Left lung (tissue), 10 donors: Measurements from ENCODE around the gene CDH12. TPM values are rescaled to one million over a fixed set of nuclear protein-coding genes. Genes with fewer than 3 reads are reported as not detected.
"Not testable (repeated sequence)": the region's sequence is repeated elsewhere in the genome, so short reads cannot be mapped to it uniquely, and the experiment has no call there.

ENCODE experiments used
- ATAC-seq: fragments of 200-7000 bp; cut with Tn5 transposase; one replicate; pipeline ENCODE4 v1.9.1; 2020; ENCODE audit warnings: moderate library complexity
- DNase-seq, 4 donors: peaks; one replicate each; pipeline ENCODE4 v3.0.0-alpha.2; 2013 to 2020
- H3K27ac ChIP-seq, 2 donors: fragments of 200-600 bp; sonication (generic) in 1 of 2; one replicate each; pipeline versions ENCODE4 v1.5.0 to v1.8.0; 2020 to 2021
- H3K27me3 ChIP-seq, 2 donors: fragments of 200-600 bp; sonication (generic) in 1 of 2; one replicate each; pipeline versions ENCODE4 v1.5.0 to v1.8.0; 2020 to 2021
- H3K36me3 ChIP-seq, 2 donors: fragments of 200-600 bp; sonication (generic) in 1 of 2; one replicate each; pipeline versions ENCODE4 v1.5.0 to v1.8.0; 2020 to 2021
- H3K4me1 ChIP-seq, 2 donors: fragments of 200-600 bp; one replicate each; pipeline ENCODE4 v1.8.0; 2021
- H3K4me3 ChIP-seq, 2 donors: fragments of 200-600 bp; sonication (generic) in 1 of 2; one replicate each; pipeline versions ENCODE4 v1.5.0 to v1.8.0; 2020 to 2021; ENCODE audit warnings: mild to moderate bottlenecking in 1 of 2
- H3K9me3 ChIP-seq, 2 donors: fragments of 200-600 bp; sonication (generic) in 1 of 2; one replicate each; pipeline versions ENCODE4 v1.5.0 to v1.8.0; 2020 to 2021
- intact Hi-C, 2 donors: fragments of 100-400 bp; cut with DNase I; formaldehyde crosslinking; loops; one replicate each; pipeline versions ENCODE4 v1.11.2 to v1.14.2; 2022
- polyA plus RNA-seq, 6 donors: library from polyadenylated mRNA; unstranded; fragments of 120-200 nt; gene quantifications; one replicate each; pipeline ENCODE4 v1.2.1, GENCODE V29; 2013; ENCODE audit not compliant: insufficient read length in 6 of 6
- total RNA-seq, 2 donors: library from RNA; stranded (reverse); fragmentation: NEBNext Ultra II Directional; extraction: Animal tissue kit (Norgen Biotek cat#: 25700); gene quantifications; one replicate each; pipeline ENCODE4 v1.2.1, GENCODE V29; 2021
- TF ChIP-seq, protein P1 (sequence below), 2 donors: fragments of 200-600 bp; sonication (generic) in 1 of 2; IDR thresholded peaks; one replicate each; pipeline versions ENCODE4 v1.5.0 to v1.8.0; 2021; ENCODE audit warnings: antibody characterized with exemption in 2 of 2
- donor health status: DM: no; HTN: yes; CAD: no.
- donor health status: DM: no; HTN: no; CAD: no.

Gene CDH12
- total and polyA plus RNA-seq, 8 donors: 2.6 to 6.5 (median 5.2) TPM; not detected in 2

DNA sequence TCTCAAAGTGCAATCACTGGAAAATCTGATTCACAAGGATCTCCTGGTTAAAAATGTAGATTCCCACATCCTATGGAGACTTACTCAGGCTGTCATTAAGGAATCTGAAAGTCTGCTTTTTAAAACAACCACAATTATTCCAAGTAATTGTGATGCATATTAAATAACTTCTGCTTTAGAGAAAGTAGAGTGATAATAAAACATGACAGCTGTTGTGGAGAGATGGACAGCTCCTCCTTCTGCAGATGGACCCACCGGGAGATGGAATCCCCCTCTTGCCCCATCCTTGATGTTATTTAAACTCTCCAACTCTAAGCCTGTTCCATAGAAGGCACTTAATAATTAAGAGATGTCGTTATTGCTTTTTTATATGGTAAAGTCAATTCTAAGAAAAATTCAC lies 802.2 kb downstream of the CDH12 start:
- Histone ChIP-seq H3K4me1 (no peaks in the 10 kb centered on the region), H3K4me3 (no peak overlapping the region), H3K36me3 (no peaks in the 10 kb centered on the region), H3K27me3 (no peaks in the 10 kb centered on the region), H3K27ac (no peak overlapping the region), H3K9me3 (no peaks in the 10 kb centered on the region)
- no peak for ATAC-seq
- intact Hi-C loops: no loop called here
- TF ChIP-seq, protein P1, sequence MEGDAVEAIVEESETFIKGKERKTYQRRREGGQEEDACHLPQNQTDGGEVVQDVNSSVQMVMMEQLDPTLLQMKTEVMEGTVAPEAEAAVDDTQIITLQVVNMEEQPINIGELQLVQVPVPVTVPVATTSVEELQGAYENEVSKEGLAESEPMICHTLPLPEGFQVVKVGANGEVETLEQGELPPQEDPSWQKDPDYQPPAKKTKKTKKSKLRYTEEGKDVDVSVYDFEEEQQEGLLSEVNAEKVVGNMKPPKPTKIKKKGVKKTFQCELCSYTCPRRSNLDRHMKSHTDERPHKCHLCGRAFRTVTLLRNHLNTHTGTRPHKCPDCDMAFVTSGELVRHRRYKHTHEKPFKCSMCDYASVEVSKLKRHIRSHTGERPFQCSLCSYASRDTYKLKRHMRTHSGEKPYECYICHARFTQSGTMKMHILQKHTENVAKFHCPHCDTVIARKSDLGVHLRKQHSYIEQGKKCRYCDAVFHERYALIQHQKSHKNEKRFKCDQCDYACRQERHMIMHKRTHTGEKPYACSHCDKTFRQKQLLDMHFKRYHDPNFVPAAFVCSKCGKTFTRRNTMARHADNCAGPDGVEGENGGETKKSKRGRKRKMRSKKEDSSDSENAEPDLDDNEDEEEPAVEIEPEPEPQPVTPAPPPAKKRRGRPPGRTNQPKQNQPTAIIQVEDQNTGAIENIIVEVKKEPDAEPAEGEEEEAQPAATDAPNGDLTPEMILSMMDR (IDR thresholded peaks at IDR 0.05): no peak
- DNase-seq: peak in 1 of 4 donors; percentile 58

DNA sequence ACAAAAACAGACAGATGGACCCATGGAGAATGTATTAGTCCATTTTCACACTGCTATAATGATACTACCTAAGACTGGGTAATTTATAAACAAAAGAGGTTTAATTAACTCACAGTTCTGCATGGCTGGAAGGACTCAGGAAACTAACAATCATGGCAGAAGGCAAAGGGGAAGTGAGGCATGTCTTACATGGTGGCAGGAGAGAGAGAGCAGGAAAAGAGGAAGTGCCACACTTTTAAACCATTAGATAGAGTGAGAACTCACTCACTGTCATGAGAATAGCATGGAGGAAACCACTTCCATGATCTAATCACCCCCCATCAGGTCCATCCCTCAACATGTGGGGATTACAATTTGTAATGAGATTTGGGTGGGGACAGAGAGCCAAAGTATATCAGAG lies 808.9 kb downstream of the CDH12 start:
- Histone ChIP-seq H3K27ac (no peak overlapping the region), H3K4me3 (no peak overlapping the region), H3K27me3 (no peaks in the 10 kb centered on the region), H3K4me1 (no peaks in the 10 kb centered on the region), H3K9me3 (peaks cover 0 to 9% of the 10 kb centered on the region in 2 donors), H3K36me3 (no peaks in the 10 kb centered on the region)
- DNase-seq (no peak), ATAC-seq (no peak)
- TF ChIP-seq, protein P1 (IDR thresholded peaks at IDR 0.05): no peak
- intact Hi-C loops: no loop called here

DNA sequence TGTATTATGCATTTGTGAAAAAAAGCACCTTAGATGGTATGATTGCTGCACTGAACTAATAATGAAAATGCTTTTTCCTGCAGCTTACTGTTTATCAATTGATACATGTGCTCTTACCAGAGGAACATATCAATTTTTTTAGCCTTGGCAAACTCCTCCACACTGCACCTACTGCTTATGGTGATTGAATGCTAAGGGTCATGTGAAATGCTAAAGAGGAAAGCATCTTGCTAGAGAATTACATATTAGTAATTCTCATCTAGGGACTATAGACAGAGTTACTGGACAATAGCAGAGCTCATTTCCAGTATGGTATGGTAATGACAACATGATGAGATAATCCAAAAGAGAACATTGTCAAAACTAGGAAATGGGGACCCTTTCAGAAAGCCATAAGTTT lies 817.1 kb downstream of the CDH12 start:
- intact Hi-C loops: no loop called here
- TF ChIP-seq, protein P1 (IDR thresholded peaks at IDR 0.05): no peak
- no peaks in the 10 kb centered on the region for H3K36me3 ChIP-seq
- DNase-seq (no peak), ATAC-seq (no peak)
- H3K27ac ChIP-seq: no peak overlapping the region
- no peaks in the 10 kb centered on the region for H3K4me1 ChIP-seq
- H3K4me3 ChIP-seq: no peak overlapping the region
- H3K27me3 ChIP-seq: no peaks in the 10 kb centered on the region
- H3K9me3 ChIP-seq: peaks cover 0 to 9% of the 10 kb centered on the region in 2 donors

DNA sequence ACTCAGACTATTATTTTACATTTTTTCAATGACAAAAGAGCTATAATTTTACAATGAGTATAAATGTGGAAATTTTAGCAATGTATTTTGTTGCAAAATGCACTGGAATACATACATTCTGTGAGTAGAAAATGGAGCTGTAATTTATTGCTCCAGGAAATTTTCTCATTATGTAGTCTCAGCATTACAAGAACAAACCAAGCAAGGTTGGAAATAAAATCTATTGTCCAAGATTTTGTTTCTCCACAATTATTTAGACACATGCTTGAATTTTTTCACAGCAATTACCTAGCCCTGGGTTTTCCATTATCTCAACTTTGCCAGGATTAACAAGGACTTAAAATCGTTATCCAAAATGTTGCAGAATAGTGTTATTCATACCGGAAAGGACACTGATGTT lies 820.1 kb downstream of the CDH12 start:
- Histone ChIP-seq H3K27ac (no peak overlapping the region), H3K36me3 (no peaks in the 10 kb centered on the region), H3K4me3 (no peak overlapping the region), H3K27me3 (no peaks in the 10 kb centered on the region), H3K4me1 (no peaks in the 10 kb centered on the region), H3K9me3 (peaks cover 0 to 3% of the 10 kb centered on the region in 2 donors)
- TF ChIP-seq, protein P1 (IDR thresholded peaks at IDR 0.05): no peak
- DNase-seq (no peak), ATAC-seq (no peak)
- intact Hi-C loops: no loop called here

DNA sequence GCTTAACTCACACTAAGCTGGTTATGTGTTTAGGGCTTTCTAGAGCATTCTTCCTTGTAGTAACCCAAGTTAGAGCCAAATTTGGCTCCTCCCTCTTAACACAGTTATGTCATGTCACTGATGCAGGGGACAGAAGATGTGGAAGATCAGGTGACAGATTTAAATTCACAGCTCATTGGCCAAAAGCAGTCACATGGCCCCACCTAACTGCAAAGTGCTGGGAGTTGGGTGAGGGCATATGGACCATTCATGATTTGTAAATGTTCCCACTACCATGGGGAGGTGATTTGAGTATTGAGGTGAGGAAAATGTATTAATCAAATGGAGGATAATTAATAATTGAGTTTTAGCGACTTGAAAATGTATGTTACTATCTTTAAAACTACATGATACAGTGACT lies 829.4 kb downstream of the CDH12 start:
- Histone ChIP-seq H3K4me1 (no peaks in the 10 kb centered on the region), H3K9me3 (peaks cover 0 to 2% of the 10 kb centered on the region in 2 donors), H3K36me3 (no peaks in the 10 kb centered on the region), H3K27me3 (no peaks in the 10 kb centered on the region), H3K4me3 (no peak overlapping the region), H3K27ac (no peak overlapping the region)
- TF ChIP-seq, protein P1 (IDR thresholded peaks at IDR 0.05): no peak
- intact Hi-C loops: no loop called here
- no peak for DNase-seq
- ATAC-seq: no peak

DNA sequence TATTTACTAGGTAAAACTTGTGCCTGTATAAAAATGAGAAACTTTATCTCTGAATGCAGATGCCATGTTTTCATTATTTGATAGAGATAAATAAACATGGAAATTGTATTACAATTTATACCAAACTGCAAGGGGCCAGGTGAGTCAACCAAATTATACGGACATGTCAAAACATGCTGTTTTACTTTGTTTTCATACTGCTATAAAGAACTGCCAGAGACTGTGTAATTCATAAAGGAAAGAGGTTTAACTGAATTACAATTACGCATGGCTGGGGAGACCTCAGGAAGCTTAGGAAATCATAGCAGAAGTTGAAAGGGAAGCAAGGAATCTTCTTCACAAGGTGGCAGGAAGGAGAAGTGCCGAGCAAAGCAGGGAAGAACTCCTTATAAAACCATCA lies 840.3 kb downstream of the CDH12 start:
- H3K4me3 ChIP-seq, H3K9me3 ChIP-seq, H3K36me3 ChIP-seq, DNase-seq, H3K27ac ChIP-seq, intact Hi-C loops, H3K27me3 ChIP-seq, H3K4me1 ChIP-seq, ATAC-seq: not testable (repeated sequence)

DNA sequence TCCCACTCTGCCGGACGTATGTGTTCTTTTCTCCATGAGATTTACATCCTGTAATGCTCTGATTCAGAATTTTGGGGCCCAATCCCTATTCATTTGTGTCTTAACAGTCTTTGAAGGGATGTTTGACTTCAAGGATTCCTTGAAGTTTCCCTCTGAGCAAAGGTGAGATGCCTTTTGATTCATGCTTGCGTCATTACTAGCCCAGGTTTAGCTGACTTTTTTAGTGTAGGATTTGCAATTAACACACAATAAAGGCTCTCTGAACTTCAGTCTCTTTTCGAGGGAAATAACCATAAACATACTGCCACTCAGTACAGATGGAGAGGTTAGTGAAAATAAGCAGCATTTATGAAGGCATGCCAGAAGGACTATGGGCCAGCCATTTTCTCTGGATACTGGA lies 842.3 kb downstream of the CDH12 start:
- H3K4me3 ChIP-seq, H3K27ac ChIP-seq, H3K27me3 ChIP-seq, H3K4me1 ChIP-seq, H3K9me3 ChIP-seq, intact Hi-C loops, H3K36me3 ChIP-seq, ATAC-seq, DNase-seq: not testable (repeated sequence)

DNA sequence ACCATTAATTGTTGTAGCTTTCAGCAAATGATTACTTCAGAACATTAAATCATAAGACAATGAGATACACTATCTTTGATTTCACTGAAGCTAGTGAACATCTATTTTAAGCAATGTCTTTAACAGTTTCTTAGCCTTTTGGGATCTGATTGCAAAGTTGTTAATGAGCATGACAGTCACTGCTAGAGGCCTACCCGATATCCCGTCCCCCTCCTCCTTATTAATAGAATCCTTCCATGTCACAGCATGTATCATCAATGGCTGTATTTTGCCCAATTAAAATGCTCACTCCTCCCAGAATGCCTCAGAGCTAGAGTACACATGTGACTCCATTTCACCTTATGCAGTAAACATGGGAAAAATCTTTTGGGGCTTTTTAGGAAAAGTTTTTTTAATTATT lies 852.0 kb downstream of the CDH12 start:
- H3K4me1 ChIP-seq, H3K27ac ChIP-seq, DNase-seq, H3K27me3 ChIP-seq, H3K9me3 ChIP-seq, intact Hi-C loops, H3K36me3 ChIP-seq, ATAC-seq, H3K4me3 ChIP-seq: not testable (repeated sequence)

DNA sequence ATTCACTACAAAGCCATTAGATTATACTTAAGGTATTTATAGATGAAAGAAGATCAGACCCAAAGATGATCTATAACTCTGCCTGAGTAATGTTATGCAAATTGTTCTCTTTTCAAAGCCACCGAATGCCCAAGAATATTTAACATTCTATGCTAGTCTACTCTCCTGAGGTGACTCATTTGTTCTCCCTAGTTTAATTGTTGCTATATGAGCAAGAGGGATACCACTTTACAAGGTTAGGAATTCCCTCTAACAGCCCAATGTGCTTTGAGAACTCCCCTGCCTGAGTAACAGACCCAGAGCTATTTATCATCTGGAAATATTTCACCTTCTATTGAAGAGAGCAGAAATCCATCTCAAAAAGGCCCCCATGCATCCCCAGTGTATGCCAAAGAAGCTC lies 867.3 kb downstream of the CDH12 start:
- intact Hi-C loops, H3K27me3 ChIP-seq, H3K27ac ChIP-seq, H3K36me3 ChIP-seq, ATAC-seq, H3K4me1 ChIP-seq, H3K9me3 ChIP-seq, H3K4me3 ChIP-seq, DNase-seq: not testable (repeated sequence)
